K562 (cell line): ENCODE measurements around the gene GGA3. TPM values are rescaled to one million over a fixed set of nuclear protein-coding genes. Genes with fewer than 3 reads are reported as not detected.
A peak's percentile ranks its signal among the peaks of the same experiment; 100 is the strongest.

Experiments used
- ARNT ChIP-seq, 2 experiments: fragments of 450-650 bp; IDR thresholded peaks; 2 replicates each; pipeline ENCODE4 v1.6.1; 2016; ENCODE audit warnings: mild to moderate bottlenecking in 1 of 2
- BACH1 ChIP-seq: fragments of 200-800 bp; sonication (Bioruptor generic); IDR thresholded peaks from 2 replicates; pipeline ENCODE4 v1.6.1; 2016; ENCODE audit warnings: missing genetic modification characterization, missing compliant biosample characterization
- CTCF ChIP-seq, 3 experiments: IDR thresholded peaks in 2 of 3; conservative IDR thresholded peaks in 1 of 3; 2 replicates each; pipeline ENCODE4 v1.5.1; 2011 to 2012; ENCODE audit warnings: low read length in 3 of 3, mild to moderate bottlenecking in 3 of 3, control low read depth in 2 of 3, improper control_type of control experiment in 1 of 3, inconsistent platforms in 1 of 3, low read depth in 1 of 3, mixed read lengths in 1 of 3, moderate library complexity in 1 of 3; ENCODE audit not compliant: insufficient read depth in 2 of 3
- DPF2 ChIP-seq: fragments of 450-650 bp; IDR thresholded peaks from 2 replicates; pipeline ENCODE4 v1.6.1; 2016
- ERF ChIP-seq: fragments of 450-650 bp; formaldehyde crosslinking; IDR thresholded peaks from 2 replicates; pipeline ENCODE4 v1.4.0; 2020; ENCODE audit warnings: mild to moderate bottlenecking, mixed read lengths
- GABPA ChIP-seq: fragments of 200-800 bp; sonication (Bioruptor generic); conservative IDR thresholded peaks from 2 replicates; pipeline ENCODE4 v1.6.1; 2016; ENCODE audit warnings: low read depth, missing genetic modification characterization, missing compliant biosample characterization
- GABPB1 ChIP-seq: sonication (generic); formaldehyde crosslinking; IDR thresholded peaks from 2 replicates; pipeline ENCODE4 v1.8.0; 2022; ENCODE audit warnings: mild to moderate bottlenecking, missing genetic modification reagents
- GMEB1 ChIP-seq: fragments of 250-450 bp; sonication (Bioruptor Pico); IDR thresholded peaks from 2 replicates; pipeline ENCODE4 v1.4.0; 2020; ENCODE audit warnings: mild to moderate bottlenecking
- HES1 ChIP-seq: fragments of 450-650 bp; IDR thresholded peaks from 2 replicates; pipeline ENCODE4 v1.6.1; 2016; ENCODE audit warnings: low read depth, mild to moderate bottlenecking, moderate library complexity
- KDM5B ChIP-seq: fragments of 200-600 bp; sonication (generic); IDR thresholded peaks from 2 replicates; pipeline ENCODE4 v1.6.1; 2012; ENCODE audit warnings: low read depth, mild to moderate bottlenecking, moderate library complexity, low read length, control low read depth, inconsistent platforms; ENCODE audit not compliant: insufficient replicate concordance
- MCM2 ChIP-seq: fragments of 450-650 bp; IDR thresholded peaks from 2 replicates; pipeline ENCODE4 v1.6.1; 2017; ENCODE audit warnings: low read depth, mild to moderate bottlenecking
- NONO ChIP-seq, 2 experiments: fragments of 200-400 bp in 1 of 2; fragments of 450-650 bp in 1 of 2; formaldehyde crosslinking in 1 of 2; IDR thresholded peaks; 2 replicates each; pipeline ENCODE4 v1.6.1; 2017; ENCODE audit warnings: low read depth in 2 of 2, mild to moderate bottlenecking in 2 of 2, moderate library complexity in 2 of 2, low read length in 1 of 2
- NUFIP1 ChIP-seq: fragments of 450-650 bp; IDR thresholded peaks from 2 replicates; pipeline ENCODE4 v1.6.1; 2018; ENCODE audit not compliant: partially characterized antibody
- PHF20 ChIP-seq: fragments of 450-650 bp; IDR thresholded peaks from 2 replicates; pipeline ENCODE4 v1.6.1; 2018; ENCODE audit not compliant: partially characterized antibody
- POLR2AphosphoS5 ChIP-seq: IDR thresholded peaks from 2 replicates; pipeline ENCODE4 v1.6.1; 2011; ENCODE audit warnings: mild to moderate bottlenecking, low read depth, low read length, moderate library complexity; ENCODE audit not compliant: control insufficient read depth, insufficient read depth
- POLR3A ChIP-seq: IDR thresholded peaks from 2 replicates; pipeline ENCODE4 v1.6.1; 2011; ENCODE audit warnings: borderline replicate concordance, mild to moderate bottlenecking, moderate library complexity; ENCODE audit not compliant: insufficient read length, insufficient read depth; ENCODE audit errors: extremely low read depth
- SAFB ChIP-seq: fragments of 200-400 bp; formaldehyde crosslinking; IDR thresholded peaks from 2 replicates; pipeline ENCODE4 v1.6.1; 2017; ENCODE audit warnings: low read depth, low read length, borderline replicate concordance
- SRSF9 ChIP-seq: fragments of 200-400 bp; formaldehyde crosslinking; IDR thresholded peaks from 2 replicates; pipeline ENCODE4 v1.6.1; 2017; ENCODE audit warnings: low read depth, low read length, borderline replicate concordance
- TBL1XR1 ChIP-seq, 2 experiments: IDR thresholded peaks; 2 replicates each; pipeline ENCODE4 v1.6.1; 2012; ENCODE audit warnings: improper control_type of control experiment in 2 of 2, low read length in 2 of 2, mild to moderate bottlenecking in 1 of 2
- TCF7L2 ChIP-seq: fragments of 150-350 bp; IDR thresholded peaks from 2 replicates; pipeline ENCODE4 v1.6.1; 2016; ENCODE audit warnings: low read depth, mild to moderate bottlenecking, low read length, moderate library complexity
- TFAM ChIP-seq: fragments of 250-450 bp; sonication (Bioruptor Pico); conservative IDR thresholded peaks from 2 replicates; pipeline ENCODE4 v1.5.0; 2021; ENCODE audit warnings: mild to moderate bottlenecking, moderate library complexity
- ZBTB12 ChIP-seq: fragments of 250-450 bp; sonication (Bioruptor Pico); IDR thresholded peaks from 2 replicates; pipeline ENCODE4 v1.4.0; 2020
- ZC3H8 ChIP-seq: fragments of 450-650 bp; IDR thresholded peaks from 2 replicates; pipeline ENCODE4 v1.6.1; 2017
- ZSCAN29 ChIP-seq: fragments of 450-650 bp; IDR thresholded peaks from 2 replicates; pipeline ENCODE4 v1.6.1; 2017
- polyA plus RNA-seq, 8 experiments: library from polyadenylated mRNA; depleted of rRNA in 4 of 8; stranded (reverse) in 5 of 8; unstranded in 3 of 8; fragments of >200 nt; fragmentation: Nextera tagmentation in 2 of 8; fragmentation: Illumina TruSeq in 1 of 8; extraction: Ambion mirVana in 2 of 8; extraction: Trizol in 1 of 8; gene quantifications; 2 replicates each; pipeline versions ENCODE4 v1.2.1 to v1.2.3, GENCODE V29; 2011 to 2014; ENCODE audit warnings: inconsistent platforms in 1 of 8, missing spikeins in 1 of 8
- total RNA-seq, 7 experiments: library from RNA; depleted of rRNA in 6 of 7; stranded (reverse); fragments of >200 nt in 6 of 7; fragmentation: Illumina TruSeq in 2 of 7; extraction: Trizol in 2 of 7; gene quantifications; 2 replicates each; pipeline versions ENCODE4 v1.2.1 to v1.2.3, GENCODE V29; 2011 to 2021; ENCODE audit warnings: low replicate concordance in 1 of 7

The GGA3 gene
- total and polyA plus RNA-seq, 9 of the 15 experiments (the other 6 are each of a cell fraction or from before 2014, with no cell fraction given): 5.7 to 64.9 (median 25.4) TPM

GRCh38 chr17:75238684-75239191, 22.7 kb downstream of the GGA3 start (continued):
- TF ChIP-seq HES1 (no peak), POLR3A (no peak), SRSF9 (no peak), ARNT (IDR thresholded peaks at IDR 0.05) (no peak), GMEB1 (CRISPR knock-in tag) (no peak), NONO (IDR thresholded peaks at IDR 0.05; ENCODE audit: low read depth in 2 of 2, low read length in 1 of 2) (no peak), SAFB (no peak), CTCF (IDR thresholded peaks at IDR 0.05 in 2 of 3, conservative IDR thresholded peaks at IDR 0.05 in 1 of 3; ENCODE audit: insufficient read depth in 2 of 3, low read depth in 1 of 3, low read length in 3 of 3) (peak; percentile 88 to 94 (median 88)), ERF (CRISPR knock-in tag) (no peak), KDM5B (no peak), ZSCAN29 (0 out of 2 replicates have a peak, but pooled peaks have one; percentile 42), ZC3H8 (no peak), NUFIP1 (no peak), PHF20 (no peak), ZBTB12 (CRISPR knock-in tag) (no peak), POLR2AphosphoS5 (peak; percentile 50; the same call in 1 of the 2 replicates), TFAM (CRISPR knock-in tag) (no peak), GABPB1 (no peak), TBL1XR1 (IDR thresholded peaks at IDR 0.05; ENCODE audit: low read length in 2 of 2) (peak in 1 of 2 experiments; percentile 27; a peak in 1 of 4 replicates), DPF2 (no peak), BACH1 (tag) (no peak), GABPA (no peak), TCF7L2 (no peak), MCM2 (no peak)
